ENCODE data around the gene SPON1. TPM values are rescaled to one million over a fixed set of nuclear protein-coding genes. Genes with fewer than 3 reads are reported as not detected.

SPON1 gene
- total RNA-seq, 2 experiments from 2014 or later, result 0.96 to 1.4 TPM

DNA sequence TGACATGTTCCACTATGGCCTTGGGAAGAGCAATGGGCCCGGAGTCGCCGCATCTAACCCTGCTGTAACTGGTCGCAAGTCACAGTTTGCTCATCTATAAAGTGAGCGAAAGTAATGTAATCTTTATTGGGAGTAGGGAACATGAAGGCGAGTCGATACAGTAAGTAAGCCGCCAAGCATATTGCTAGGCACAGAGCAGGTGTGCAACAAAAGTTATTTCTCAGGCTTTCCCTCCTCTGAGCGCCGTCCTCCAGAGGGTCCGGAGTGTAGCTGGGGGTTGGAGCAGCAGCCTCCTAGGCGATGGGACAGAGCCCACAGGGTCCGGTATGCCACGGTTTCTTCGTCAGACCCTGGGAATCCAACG, 343 bp upstream of the SPON1 start:
- ChIA-PET CTCF (interaction anchor here (0.7 to 3.8 kb wide), 13 partner anchors 8 to 289 kb away, joined by 3 to 42 read pairs (median 4); no protein-coding TSS in a partner anchor), POLR2A (interaction anchor here (0.6 to 0.8 kb wide), 3 partner anchors 8 to 513 kb away, joined by 3 read pairs; no protein-coding TSS in a partner anchor)
- DNase-seq, result no peak
- H3K36me3 Mint-ChIP-seq (ENCODE audit: low read depth), result no peaks in the 10 kb centered on the region
- intact Hi-C loops (cut with micrococcal nuclease), result loop anchor here (5.0 kb wide), 1 partner anchor 105 kb away; no protein-coding TSS in a partner anchor
- H3K27me3 Mint-ChIP-seq, result peaks cover 41% of the 10 kb centered on the region
- TF ChIP-seq, protein P1, sequence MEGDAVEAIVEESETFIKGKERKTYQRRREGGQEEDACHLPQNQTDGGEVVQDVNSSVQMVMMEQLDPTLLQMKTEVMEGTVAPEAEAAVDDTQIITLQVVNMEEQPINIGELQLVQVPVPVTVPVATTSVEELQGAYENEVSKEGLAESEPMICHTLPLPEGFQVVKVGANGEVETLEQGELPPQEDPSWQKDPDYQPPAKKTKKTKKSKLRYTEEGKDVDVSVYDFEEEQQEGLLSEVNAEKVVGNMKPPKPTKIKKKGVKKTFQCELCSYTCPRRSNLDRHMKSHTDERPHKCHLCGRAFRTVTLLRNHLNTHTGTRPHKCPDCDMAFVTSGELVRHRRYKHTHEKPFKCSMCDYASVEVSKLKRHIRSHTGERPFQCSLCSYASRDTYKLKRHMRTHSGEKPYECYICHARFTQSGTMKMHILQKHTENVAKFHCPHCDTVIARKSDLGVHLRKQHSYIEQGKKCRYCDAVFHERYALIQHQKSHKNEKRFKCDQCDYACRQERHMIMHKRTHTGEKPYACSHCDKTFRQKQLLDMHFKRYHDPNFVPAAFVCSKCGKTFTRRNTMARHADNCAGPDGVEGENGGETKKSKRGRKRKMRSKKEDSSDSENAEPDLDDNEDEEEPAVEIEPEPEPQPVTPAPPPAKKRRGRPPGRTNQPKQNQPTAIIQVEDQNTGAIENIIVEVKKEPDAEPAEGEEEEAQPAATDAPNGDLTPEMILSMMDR (IDR thresholded peaks at IDR 0.05), result no peak
- H3K4me3 Mint-ChIP-seq, result peak overlapping the region; percentile 48
- no peak for ATAC-seq
- no peak overlapping the region for H3K27ac Mint-ChIP-seq
- no peaks in the 10 kb centered on the region for H3K9me3 Mint-ChIP-seq
- H3K4me1 Mint-ChIP-seq (ENCODE audit: low read depth), result peaks cover 8% of the 10 kb centered on the region

DNA sequence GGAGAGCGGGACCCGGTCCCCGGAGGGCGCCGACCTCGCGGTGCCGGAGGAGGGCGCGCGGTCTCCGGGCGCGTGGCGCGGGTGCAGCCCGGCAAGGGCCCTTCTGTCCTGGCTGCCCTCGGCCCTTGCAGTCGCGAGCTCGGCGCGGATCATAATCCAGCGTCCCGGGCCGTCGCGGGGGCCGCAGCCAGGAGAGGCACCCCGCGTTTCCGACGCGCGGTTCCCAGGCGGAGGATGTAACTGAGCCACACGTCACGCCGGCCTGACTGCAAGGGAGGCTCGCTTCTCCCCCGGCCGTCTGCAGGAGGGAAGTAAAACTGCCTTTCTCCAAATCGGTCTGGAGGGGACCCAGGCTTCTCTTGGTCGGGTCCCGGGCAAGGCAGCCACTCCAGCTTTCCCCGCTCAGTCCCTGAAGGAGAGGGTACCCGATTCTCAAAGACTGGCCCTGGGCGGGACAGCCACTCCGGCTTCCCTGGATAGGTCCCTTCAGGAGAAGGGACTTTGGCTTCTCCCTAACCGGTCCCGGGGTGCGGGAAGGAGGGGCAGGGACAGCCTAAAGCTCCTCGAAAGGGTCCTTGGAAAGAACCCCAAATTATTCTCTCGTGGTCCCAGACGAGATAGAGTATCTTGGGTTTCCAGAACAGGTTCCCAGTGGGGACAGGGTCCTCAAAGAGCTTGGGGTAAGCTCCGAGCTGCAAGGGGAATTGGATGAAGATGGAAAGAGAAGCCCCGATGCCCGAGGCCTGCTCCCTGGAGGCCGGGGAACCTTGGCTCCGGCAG, 836 bp downstream of the SPON1 start:
- Mint-ChIP-seq H3K27me3 (peaks cover 43% of the 10 kb centered on the region), H3K27ac (no peak overlapping the region), H3K4me1 (ENCODE audit: low read depth) (peaks cover 8% of the 10 kb centered on the region), H3K9me3 (no peaks in the 10 kb centered on the region), H3K4me3 (peak overlapping the region; percentile 65), H3K36me3 (ENCODE audit: low read depth) (no peaks in the 10 kb centered on the region)
- TF ChIP-seq, protein P1 (IDR thresholded peaks at IDR 0.05), result no peak
- peak; percentile 60 for DNase-seq
- intact Hi-C loops (cut with micrococcal nuclease), result loop anchor here (5.0 kb wide), 1 partner anchor 104 kb away; no protein-coding TSS in a partner anchor
- ChIA-PET POLR2A (interaction anchor here (0.5 to 1.0 kb wide), 3 partner anchors 12 to 185 kb away, joined by 3 read pairs; no protein-coding TSS in a partner anchor), CTCF (interaction anchor here (0.6 to 3.8 kb wide), 18 partner anchors 9 to 456 kb away, joined by 3 to 42 read pairs (median 4); no protein-coding TSS in a partner anchor)
- ATAC-seq, result peak; percentile 71

DNA sequence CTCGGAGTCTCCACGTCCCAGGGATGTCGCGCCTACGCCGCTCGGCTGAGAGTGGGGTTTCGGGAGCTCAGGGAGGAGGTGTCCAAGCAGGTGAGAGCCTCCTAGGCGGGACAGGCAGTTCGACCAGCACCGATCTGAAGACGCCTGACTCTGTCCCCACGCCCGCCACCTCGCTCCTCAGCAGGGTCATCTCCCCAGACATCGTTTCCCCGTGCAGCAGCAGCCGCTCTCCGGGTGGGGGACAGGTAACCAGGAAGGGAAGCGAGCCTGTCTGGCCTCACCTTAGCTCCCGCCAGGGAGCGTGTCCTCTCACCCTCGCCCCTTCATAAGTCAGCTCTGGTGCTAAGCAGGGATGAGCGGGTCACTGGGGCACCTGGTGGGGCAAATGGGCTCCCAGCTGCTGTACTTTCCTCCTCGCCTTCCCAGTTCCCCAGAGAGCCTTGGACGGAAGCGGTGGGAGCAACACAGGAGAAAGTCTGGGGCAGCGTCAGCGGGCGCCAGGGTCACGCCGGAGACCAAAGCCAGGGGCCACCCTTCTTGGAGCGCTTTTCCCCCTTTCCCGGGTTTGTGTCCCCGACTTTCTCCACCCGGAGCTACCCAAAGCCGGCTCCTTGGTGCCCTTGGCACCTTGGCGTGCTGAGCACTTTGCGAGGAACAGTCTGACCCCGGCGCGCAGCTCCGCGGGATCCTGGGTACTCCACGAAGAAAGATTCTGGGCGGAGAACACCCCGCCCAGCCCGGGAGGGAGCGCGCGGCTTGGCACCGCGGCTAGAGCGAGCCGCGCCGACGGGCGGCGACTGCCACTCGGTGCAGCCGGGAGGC, 1.6 kb downstream of the SPON1 start:
- intact Hi-C loops (cut with micrococcal nuclease), result loop anchor here (5.0 kb wide), 1 partner anchor 103 kb away; no protein-coding TSS in a partner anchor
- H3K27ac Mint-ChIP-seq, result no peak overlapping the region
- no peaks in the 10 kb centered on the region for H3K36me3 Mint-ChIP-seq (ENCODE audit: low read depth)
- H3K9me3 Mint-ChIP-seq, result no peaks in the 10 kb centered on the region
- peak overlapping the region; percentile 65 for H3K4me3 Mint-ChIP-seq
- DNase-seq (peak; percentile 9), ATAC-seq (no peak)
- peaks cover 43% of the 10 kb centered on the region for H3K27me3 Mint-ChIP-seq
- CTCF ChIA-PET, result interaction anchor here (0.6 to 3.8 kb wide), 13 partner anchors 8 to 455 kb away, joined by 3 to 42 read pairs (median 4); no protein-coding TSS in a partner anchor
- TF ChIP-seq, protein P1 (IDR thresholded peaks at IDR 0.05), result no peak
- POLR2A ChIA-PET, result interaction anchor here (0.8 to 1.0 kb wide), 2 partner anchors 11 to 112 kb away, joined by 3 read pairs; no protein-coding TSS in a partner anchor
- H3K4me1 Mint-ChIP-seq (ENCODE audit: low read depth), result peaks cover 10% of the 10 kb centered on the region

DNA sequence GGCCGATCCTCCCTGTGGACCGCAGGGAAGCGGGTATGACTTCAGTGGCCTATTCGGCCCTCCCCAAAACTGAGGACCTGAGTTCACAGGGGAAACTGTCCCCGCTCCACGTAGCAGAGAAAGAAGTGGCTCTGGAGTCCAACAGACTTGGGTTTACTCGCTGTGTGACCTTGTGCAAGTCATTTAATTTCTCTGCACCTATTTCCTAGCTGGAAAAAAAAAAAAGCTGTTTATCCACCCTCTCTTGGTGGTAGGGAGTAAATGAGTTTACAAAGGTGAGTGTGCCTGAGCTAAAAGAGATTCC, 2.2 kb downstream of the SPON1 start:
- Mint-ChIP-seq H3K9me3 (no peaks in the 10 kb centered on the region), H3K27me3 (peaks cover 42% of the 10 kb centered on the region), H3K4me3 (no peak overlapping the region), H3K36me3 (ENCODE audit: low read depth) (no peaks in the 10 kb centered on the region), H3K27ac (no peak overlapping the region), H3K4me1 (ENCODE audit: low read depth) (peaks cover 15% of the 10 kb centered on the region)
- intact Hi-C loops (cut with micrococcal nuclease), result loop anchor here (5.0 kb wide), 1 partner anchor 103 kb away; no protein-coding TSS in a partner anchor
- no peak for DNase-seq
- CTCF ChIA-PET, result interaction anchor here (0.7 to 3.8 kb wide), 7 partner anchors 8 to 1017 kb away, joined by 3 to 42 read pairs (median 4); no protein-coding TSS in a partner anchor
- POLR2A ChIA-PET, result interaction anchor here (0.6 kb wide), 1 partner anchor 657 kb away, joined by 3 read pairs; no protein-coding TSS in a partner anchor
- ATAC-seq, result no peak
- TF ChIP-seq, protein P1 (IDR thresholded peaks at IDR 0.05), result no peak

Data from activated CD8-positive, alpha-beta T cell treated with anti-CD3 and anti-CD28 coated beads for 36 hours (primary cell).